Epithelial cell of proximal tubule (primary cell): ENCODE data around the gene SHROOM3. TPM values are rescaled to one million over a fixed set of nuclear protein-coding genes. Genes with fewer than 3 reads are reported as not detected.

Source experiments
- DNase-seq: peaks from one replicate; pipeline ENCODE4 v3.0.0-alpha.2; 2011; ENCODE audit warnings: low read depth
- H3K4me3 ChIP-seq: 2 replicates; pipeline ENCODE4 v1.5.1; 2011; ENCODE audit warnings: low read depth, mild to moderate bottlenecking, low read length
- CTCF ChIP-seq: conservative IDR thresholded peaks from 2 replicates; pipeline ENCODE4 v1.5.1; 2012; ENCODE audit warnings: low read depth, mild to moderate bottlenecking, low read length
- total RNA-seq: library from RNA; depleted of rRNA; stranded (reverse); fragments of >200 nt; gene quantifications from 2 replicates; pipeline ENCODE4 v1.2.3, GENCODE V29; 2015

SHROOM3 gene
- total RNA-seq, 1 donor from 2014 or later = 109 TPM

GRCh38 chr4:76708971-76709771 is 274.1 kb downstream of the SHROOM3 start:
- H3K4me3 ChIP-seq = no peak overlapping the region
- no peak for DNase-seq
- TF ChIP-seq CTCF = no peak

GRCh38 chr4:76709772-76710090 is 274.7 kb downstream of the SHROOM3 start:
- TF ChIP-seq CTCF = no peak
- H3K4me3 ChIP-seq = no peak overlapping the region
- DNase-seq = no peak

- no peak for DNase-seq
- TF ChIP-seq CTCF = no peak
- H3K4me3 ChIP-seq = no peak overlapping the region
Measured at GRCh38 chr4:76712564-76712963, 277.5 kb downstream of the SHROOM3 start.

- no peak for TF ChIP-seq CTCF
- DNase-seq = no peak
- no peak overlapping the region for H3K4me3 ChIP-seq
Measured at GRCh38 chr4:76714226-76714625, 279.2 kb downstream of the SHROOM3 start.

GRCh38 chr4:76716020-76716419 is 281.0 kb downstream of the SHROOM3 start:
- DNase-seq = no peak
- no peak for TF ChIP-seq CTCF
- no peak overlapping the region for H3K4me3 ChIP-seq

GRCh38 chr4:76716658-76717057 is 281.6 kb downstream of the SHROOM3 start:
- DNase-seq = no peak
- TF ChIP-seq CTCF = no peak
- no peak overlapping the region for H3K4me3 ChIP-seq

GRCh38 chr4:76717431-76717830 is 282.4 kb downstream of the SHROOM3 start:
- H3K4me3 ChIP-seq = no peak overlapping the region
- no peak for TF ChIP-seq CTCF
- no peak for DNase-seq
